Measurements from ENCODE around the gene ZDHHC14. TPM values are rescaled to one million over a fixed set of nuclear protein-coding genes. Genes with fewer than 3 reads are reported as not detected.

Gene ZDHHC14
- total RNA-seq, 1 experiment from 2014 or later: 4.9 TPM

GRCh38 chr6:157539900-157540752, 159.1 kb downstream of the ZDHHC14 start:
- H3K4me1 ChIP-seq (ENCODE audit: insufficient read depth, low read length): peaks cover 13% of the 10 kb centered on the region
- ATAC-seq (no peak), DNase-seq (no peak)
- H3K9me2 ChIP-seq (replicated peaks; ENCODE audit: low read length): no peaks in the 10 kb centered on the region
- no peaks in the 10 kb centered on the region for H3K9me3 ChIP-seq (ENCODE audit: low read length)
- TF ChIP-seq EZH2 (IDR thresholded peaks at IDR 0.05; ENCODE audit: low read length, unreplicated experiment): no peak
- no peak for TF ChIP-seq CTCF (conservative IDR thresholded peaks at IDR 0.05; ENCODE audit: low read depth, low read length)
- no peak for TF ChIP-seq EZH2phosphoT487 (IDR thresholded peaks at IDR 0.05; ENCODE audit: borderline replicate concordance, low read length)
- H3F3A ChIP-seq (ENCODE audit: low read length, unreplicated experiment): no peaks in the 10 kb centered on the region
- no peak overlapping the region for H3K27ac ChIP-seq (ENCODE audit: low read length)
- CTCF ChIA-PET: no interaction called here
- intact Hi-C loops (cut with micrococcal nuclease): loop anchor here (5.0 to 10.0 kb wide), 3 partner anchors 75 to 223 kb away; partner anchors contain the start of gene ZDHHC14
- H3K4me2 ChIP-seq (ENCODE audit: low read length): no peak overlapping the region
- H4K20me1 ChIP-seq (ENCODE audit: low read length): no peaks in the 10 kb centered on the region
- H3K4me3 ChIP-seq (ENCODE audit: low read length): no peak overlapping the region
- BruUV-seq (replicated peaks): no TSS peak
- H2AFZ ChIP-seq (ENCODE audit: low read length): no peak overlapping the region
- no peak overlapping the region for H3K9ac ChIP-seq (ENCODE audit: low read length)
- POLR2A ChIA-PET (ENCODE audit: unreplicated experiment): no interaction called here
- H3K79me2 ChIP-seq (ENCODE audit: low read length): no peaks in the 10 kb centered on the region
- H3K36me3 ChIP-seq (ENCODE audit: low read depth, low read length): no peaks in the 10 kb centered on the region
- H3K27me3 ChIP-seq (ENCODE audit: low read length): no peaks in the 10 kb centered on the region

GRCh38 chr6:157541618-157542413, 160.8 kb downstream of the ZDHHC14 start:
- no peaks in the 10 kb centered on the region for H3K9me3 ChIP-seq (ENCODE audit: low read length)
- intact Hi-C loops (cut with micrococcal nuclease): no loop called here
- H3K27ac ChIP-seq (ENCODE audit: low read length): no peak overlapping the region
- ATAC-seq: no peak
- BruUV-seq (replicated peaks): no TSS peak
- H3K9me2 ChIP-seq (replicated peaks; ENCODE audit: low read length): no peaks in the 10 kb centered on the region
- H3K4me1 ChIP-seq (ENCODE audit: insufficient read depth, low read length): no peaks in the 10 kb centered on the region
- H3K9ac ChIP-seq (ENCODE audit: low read length): no peak overlapping the region
- no peaks in the 10 kb centered on the region for H3K27me3 ChIP-seq (ENCODE audit: low read length)
- ChIA-PET CTCF (no interaction called here), POLR2A (ENCODE audit: unreplicated experiment) (no interaction called here)
- no peaks in the 10 kb centered on the region for H3F3A ChIP-seq (ENCODE audit: low read length, unreplicated experiment)
- no peak for DNase-seq
- no peak overlapping the region for H2AFZ ChIP-seq (ENCODE audit: low read length)
- no peaks in the 10 kb centered on the region for H3K79me2 ChIP-seq (ENCODE audit: low read length)
- H3K4me3 ChIP-seq (ENCODE audit: low read length): no peak overlapping the region
- H3K36me3 ChIP-seq (ENCODE audit: low read depth, low read length): no peaks in the 10 kb centered on the region
- TF ChIP-seq EZH2phosphoT487 (IDR thresholded peaks at IDR 0.05; ENCODE audit: borderline replicate concordance, low read length) (no peak), CTCF (conservative IDR thresholded peaks at IDR 0.05; ENCODE audit: low read depth, low read length) (no peak), EZH2 (IDR thresholded peaks at IDR 0.05; ENCODE audit: low read length, unreplicated experiment) (no peak)
- no peaks in the 10 kb centered on the region for H4K20me1 ChIP-seq (ENCODE audit: low read length)
- no peak overlapping the region for H3K4me2 ChIP-seq (ENCODE audit: low read length)

Measured in PC-3 (cell line).